Activated CD4-positive, alpha-beta T cell treated with anti-CD3 and anti-CD28 coated beads, Interleukin-2, amount 50 U/mL, for 4 hours (primary cell): ENCODE measurements around the gene FARS2.

Experiments used
- DNase-seq, 2 experiments: peaks; one replicate each; pipeline ENCODE4 v3.0.0-alpha.2; 2020

The FARS2 gene

DNA sequence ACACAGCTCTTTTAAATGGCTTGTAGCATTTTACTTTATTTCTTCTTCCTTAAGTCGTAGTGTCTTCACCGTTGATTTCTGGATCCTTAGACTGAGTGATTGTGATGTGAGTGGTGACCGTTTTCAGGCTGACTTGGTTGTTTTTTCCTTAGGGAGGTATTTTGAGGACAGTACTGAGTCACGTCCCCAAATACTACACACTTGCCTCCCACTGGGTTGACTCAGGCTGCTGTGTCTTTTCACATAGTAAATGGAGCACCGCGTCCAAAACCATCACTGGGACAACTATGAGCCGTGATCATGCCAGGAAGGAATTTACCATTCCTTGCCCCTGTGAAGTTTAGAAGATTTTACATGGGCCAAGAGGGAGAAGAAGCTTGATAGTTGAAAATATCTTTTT lies 174.1 kb downstream of the FARS2 start:
- DNase-seq, result no peak

DNA sequence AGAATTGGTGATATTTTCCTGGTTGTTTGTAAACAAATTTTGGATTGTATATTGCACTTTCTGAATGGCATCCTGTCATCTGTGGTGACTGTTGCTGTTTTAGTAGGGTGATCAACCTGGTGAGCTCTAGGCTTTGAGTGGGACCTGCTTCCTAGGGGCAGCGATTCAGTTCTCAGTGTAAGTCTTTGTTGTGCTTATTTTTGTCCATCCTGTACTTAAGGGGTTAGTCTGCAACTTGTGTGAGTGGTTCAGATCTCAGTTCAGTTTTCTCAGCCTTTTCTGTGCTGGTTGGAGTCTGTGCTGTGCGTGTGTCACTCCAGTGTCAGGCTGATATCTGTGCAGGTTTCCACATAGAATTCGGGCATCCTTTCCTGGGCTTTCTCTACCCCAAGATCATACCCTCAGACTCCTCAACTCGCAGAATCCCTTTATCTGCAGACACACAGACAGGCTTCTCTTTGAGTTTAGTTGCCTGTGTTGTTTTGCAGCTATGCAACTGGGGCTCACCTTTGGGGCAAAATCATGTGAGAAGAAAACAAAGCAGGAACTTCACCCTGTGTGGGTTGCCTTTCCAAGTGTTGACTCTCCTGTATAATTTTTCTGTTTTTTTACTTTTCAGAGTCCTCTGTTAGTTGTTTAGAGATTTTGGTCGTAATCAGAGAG lies 177.7 kb downstream of the FARS2 start:
- DNase-seq, result no peak

DNA sequence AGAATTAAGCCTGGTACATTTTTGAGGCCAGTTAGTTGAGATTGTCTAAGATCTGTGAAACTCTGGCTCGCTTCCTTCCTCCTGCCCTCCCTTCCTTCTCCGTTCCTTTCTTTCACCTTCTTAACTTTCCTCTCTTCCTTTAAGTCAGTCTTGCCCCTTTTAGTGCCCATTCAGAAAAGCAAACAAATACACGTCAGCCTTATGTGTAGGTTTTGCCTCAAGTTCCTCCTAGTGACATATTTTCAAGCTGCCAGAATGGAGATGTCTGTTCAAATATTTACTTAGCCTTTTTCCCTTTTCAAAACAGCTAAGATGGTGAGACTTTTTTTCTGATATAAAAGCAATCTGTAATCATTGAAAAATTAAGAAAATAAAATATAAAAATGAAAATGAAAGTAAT lies 178.4 kb downstream of the FARS2 start:
- DNase-seq, result no peak

DNA sequence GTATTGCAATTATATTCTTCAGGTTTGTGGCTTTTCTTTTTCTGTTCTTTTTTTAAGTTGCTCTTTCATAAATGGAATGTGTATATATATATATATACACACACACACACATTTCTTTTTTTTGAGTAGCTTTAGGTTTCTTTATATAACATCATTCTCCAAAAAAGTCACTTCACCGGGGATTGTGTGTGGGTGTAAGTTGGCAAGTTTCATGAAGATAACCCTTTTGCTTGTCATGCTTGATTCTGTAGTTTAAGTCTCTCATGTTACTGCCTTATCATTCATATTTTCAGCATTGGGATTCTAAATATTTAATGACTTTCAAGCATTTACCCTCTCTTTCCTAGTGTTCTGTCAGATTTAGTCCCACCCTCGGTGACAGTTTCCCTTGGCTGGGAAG lies 181.0 kb downstream of the FARS2 start:
- no peak for DNase-seq

DNA sequence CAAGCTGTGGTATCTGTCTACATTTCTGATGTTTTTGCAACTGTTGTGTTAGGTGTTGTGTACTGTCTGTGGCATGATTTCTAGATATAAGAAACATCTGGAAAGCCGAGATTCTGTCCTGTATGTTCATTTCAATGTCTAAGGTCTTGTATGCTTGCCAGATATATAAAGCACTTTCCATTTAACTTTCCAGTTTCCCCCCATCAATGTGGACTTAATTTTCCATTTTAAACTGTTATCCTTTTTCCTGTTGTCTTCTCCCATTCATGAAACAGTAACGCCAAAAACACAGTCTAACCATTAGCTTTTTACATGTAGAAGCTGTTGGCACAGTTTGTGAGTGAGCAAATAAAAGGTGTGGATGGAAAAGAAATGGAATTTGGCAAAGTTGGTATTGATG lies 181.6 kb downstream of the FARS2 start:
- DNase-seq, result no peak

DNA sequence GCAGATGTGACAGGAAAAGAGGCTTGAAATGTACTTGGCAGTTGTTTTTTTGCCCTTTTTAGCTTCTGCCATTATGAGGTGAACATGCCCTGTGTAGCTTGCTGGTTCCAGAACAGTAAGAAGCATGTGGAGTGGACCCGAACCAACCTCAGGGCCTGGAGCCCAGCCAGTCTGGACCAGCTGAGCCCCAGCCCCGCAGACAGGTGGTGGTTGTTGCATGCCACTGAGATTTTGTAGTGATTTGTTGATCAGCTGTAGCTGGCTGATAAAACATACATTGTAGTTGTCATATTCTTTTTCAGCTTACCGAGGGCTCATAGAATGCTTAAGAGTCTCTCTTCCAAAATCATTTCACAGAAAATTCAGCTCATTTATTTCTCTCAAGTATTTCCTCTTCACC lies 182.2 kb downstream of the FARS2 start:
- no peak for DNase-seq

DNA sequence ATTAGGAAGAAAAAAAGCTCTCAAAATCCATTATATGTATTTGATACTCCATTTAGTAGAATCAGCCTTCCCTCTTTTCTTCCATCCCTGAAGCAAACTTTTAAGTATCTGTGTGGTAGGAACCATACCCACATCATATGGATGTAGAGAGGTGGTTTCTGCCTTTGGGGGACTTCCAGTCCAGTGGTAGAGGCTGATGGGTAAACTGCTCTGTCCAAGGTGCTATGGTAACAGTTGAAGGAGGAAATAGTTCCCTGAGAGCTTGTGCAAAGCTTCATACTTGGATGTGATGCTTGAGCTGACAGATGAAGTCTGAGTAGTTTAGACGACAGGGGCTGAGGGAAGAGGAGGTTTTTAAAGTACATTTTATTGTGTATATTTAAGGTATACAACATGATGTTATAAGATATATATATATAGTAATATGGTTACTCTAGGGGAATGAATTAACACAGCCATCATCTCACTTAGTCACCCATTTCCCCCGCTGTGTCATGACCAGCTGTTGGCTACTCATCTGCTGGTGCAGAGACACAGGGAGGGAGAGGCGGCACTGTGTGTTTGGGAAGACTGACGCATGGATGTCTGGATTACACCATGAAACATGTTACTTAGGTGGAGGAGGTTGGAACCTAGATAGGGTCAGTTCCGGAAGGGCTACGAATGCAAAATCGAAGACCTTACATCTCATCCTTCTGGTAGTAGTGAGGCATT lies 185.2 kb downstream of the FARS2 start:
- DNase-seq, result no peak

DNA sequence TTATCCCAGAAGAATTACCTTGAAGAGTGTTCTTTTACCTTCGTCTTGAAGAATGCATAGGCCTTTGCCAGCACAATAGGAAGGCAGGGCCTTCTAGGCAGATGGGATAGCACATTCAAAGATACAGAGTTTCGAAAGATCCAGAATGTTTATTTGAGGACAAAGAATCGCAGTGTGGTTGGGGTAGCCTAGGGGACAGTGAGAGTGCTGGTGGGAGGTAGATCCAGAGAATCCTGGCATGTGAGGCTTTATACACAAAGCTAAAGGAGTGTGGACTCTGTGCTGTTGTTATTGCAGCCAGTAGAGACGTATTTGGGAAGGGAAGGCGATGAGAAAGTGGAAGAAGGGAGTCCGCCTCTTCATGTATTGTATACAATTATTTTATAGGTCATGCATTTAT lies 186.6 kb downstream of the FARS2 start:
- DNase-seq, result no peak

DNA sequence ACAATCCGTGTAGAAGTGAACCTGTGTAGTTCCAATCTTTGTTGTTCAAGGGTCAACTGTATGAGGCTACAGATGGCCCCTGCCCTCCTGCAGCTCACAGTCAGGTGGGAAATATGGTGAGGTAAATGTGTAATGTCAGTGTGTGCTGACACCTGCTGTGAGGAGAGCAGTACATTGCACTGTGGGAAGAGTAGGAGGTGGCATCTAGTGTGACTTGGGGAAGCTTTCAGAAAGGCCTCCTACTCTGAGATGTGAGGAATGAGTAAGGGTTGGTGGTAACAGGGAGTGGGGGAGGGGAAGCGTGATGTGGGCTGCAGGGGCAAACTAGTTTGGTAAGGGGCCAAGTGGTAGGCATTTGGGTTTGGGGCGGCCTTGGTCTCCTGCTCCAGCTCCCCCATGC lies 188.8 kb downstream of the FARS2 start:
- DNase-seq, result no peak

DNA sequence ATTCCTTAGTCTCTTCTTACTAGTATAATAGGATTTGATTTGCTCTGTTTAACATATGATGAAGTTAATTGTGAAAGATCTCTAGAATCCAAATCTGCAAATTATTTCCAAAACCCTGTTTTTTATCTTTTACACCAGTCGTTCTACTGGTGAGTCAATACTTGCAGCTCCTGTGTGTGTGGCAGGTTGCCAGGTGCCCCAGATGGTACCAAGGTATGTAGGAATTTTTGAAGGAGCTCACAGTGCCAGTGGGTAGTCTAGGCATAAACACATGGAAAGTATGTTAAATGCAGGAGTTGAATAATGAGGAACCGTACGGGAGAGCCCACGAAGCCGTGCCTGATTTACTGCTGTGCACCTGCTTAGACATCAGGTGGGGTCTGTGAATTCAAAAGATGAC lies 192.2 kb downstream of the FARS2 start:
- DNase-seq, result no peak

DNA sequence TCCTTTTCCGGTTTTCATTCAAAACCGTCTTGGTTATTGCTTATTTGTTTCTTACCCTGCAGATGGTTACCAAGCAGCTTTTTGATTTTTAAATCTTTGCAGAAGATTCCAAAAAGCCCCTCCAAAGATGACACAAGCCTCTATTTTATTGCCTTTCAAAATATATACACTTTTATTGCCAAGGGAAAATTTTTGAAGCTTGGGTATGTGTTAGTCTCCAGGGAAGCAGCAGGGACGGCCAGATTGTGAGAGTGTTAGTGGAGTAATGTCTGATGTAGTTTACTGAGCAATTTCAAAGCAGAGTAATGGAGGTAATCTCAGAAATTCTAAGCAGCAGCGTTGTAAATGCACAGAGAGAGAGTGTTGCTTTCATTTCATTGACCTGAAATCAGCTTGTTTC lies 193.8 kb downstream of the FARS2 start:
- DNase-seq, result no peak

DNA sequence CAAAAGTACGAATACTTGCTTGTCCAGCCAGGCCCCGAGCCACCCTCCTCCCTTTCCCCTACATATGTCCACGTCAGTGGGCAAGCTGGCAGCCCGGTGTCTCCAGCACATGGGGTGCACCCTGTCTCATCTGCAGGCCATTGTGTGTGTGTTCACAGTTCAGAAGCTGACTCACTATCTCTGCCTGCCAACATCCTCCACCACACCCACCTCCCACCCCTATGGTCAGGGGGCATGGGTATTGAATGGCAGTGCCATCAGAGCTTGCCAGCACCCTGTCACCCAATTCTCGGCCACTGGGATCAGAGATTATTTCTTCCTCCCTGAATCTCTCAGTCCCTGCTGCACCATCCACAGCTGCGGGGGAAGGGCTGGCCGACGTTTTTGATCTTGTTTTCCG lies 195.7 kb downstream of the FARS2 start:
- no peak for DNase-seq

DNA sequence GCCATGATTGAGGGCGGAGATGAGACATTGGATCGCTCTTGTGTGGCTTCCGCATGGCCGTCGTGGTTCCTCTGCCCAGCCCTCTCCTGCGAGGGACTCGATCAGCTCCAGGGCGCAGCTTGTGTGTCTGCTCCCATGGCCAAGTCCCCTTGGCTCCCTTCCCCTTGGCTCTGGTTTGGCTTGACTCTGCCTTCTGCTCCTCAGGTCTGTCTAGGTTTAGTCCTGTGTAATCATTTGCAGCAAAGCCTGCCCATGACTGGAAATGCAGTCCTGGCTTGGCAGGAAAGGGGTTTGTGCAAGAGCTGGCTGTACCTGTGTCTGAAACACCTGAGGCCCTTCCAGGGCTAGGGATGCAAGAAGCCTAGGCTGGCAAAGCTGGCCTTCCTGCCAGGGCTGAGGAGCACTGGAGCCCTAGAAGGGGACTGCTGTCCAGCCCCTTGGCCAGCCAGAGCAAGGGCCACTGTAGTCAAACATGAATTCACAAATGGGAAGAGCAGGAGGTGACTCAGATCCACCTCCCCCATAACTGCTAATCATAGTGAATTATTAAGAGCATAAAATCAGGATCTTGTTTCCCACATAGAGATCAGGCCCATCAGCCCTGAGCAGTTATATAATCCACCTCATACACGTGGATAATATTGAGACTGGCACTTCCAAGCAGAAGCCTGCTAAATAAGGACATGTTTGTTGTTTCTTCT lies 196.8 kb downstream of the FARS2 start:
- no peak for DNase-seq

DNA sequence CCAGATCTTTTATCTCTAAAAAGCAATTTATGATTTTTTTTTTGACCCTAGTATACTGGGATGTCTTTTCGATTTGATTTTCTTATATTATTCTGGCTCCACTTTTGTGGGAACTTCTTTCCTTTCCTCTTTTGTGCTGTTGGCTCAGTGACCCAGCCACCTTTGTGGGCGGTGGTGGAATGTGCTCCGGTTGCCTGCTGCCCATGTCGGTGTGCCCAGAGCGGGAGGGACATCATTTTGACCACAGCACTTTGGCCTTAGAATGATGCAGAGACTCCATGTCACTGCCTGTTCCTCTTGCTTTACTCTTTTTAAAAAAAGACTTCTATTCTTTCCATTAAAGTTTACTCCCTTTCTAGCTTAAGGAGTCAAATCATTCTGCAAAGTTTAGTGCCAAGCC lies 198.0 kb downstream of the FARS2 start:
- DNase-seq, result no peak

DNA sequence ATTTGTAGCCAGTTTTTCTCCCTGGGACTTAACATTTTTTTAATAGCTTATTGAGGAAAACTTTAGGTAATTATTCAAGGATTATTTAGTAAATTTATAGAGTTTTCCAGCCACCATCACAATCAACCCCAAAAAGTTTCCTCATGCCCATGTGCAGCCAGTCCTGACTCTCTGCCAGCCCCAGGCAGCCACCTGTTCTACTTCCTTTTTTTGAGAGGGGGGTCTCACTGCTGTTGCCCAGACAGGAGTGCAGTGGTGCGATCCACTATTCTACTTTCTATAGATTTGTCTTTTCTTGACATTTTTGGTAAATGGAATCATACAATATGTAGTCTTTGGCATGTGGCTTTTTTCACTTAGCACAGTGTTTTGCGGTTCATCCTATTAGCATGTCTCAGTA lies 200.1 kb downstream of the FARS2 start:
- no peak for DNase-seq

DNA sequence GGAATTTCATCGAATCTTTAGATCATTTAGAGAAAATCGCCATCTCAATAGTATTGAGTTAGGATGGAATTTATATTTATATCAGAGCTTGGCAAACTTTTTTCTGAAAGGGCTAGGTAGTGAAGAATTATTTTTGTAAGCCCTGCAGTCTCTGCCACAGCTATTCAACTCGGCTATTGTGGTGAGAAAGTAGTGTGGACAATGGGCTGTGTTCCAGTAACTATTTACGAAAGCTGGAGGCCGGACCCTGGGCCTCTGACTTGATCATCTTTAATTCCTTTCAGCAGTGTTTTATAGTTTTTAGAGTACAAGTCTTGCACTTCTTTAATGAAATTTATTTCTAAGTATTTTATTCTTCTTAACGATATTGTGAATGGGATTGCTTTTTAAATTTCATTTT lies 201.5 kb downstream of the FARS2 start:
- no peak for DNase-seq

DNA sequence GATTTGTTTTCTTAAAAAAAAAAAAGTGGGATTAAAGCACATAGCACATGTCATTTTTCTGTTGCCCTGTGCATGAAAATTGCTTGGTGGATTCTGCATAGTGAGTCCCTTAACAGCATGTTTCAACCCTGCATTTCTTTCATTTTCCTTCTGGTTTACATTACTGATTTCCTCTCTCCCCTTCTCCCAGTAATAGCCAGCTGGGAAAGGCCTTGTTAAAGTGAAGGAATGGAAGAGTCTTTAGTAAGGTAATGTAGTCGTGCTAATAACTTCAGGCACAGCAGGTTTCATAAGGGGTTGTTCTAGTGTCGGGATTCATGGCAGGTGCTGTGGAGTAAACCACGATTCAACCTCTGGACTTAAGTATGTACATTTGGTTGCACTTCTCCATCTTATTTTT lies 202.4 kb downstream of the FARS2 start:
- DNase-seq, result no peak

DNA sequence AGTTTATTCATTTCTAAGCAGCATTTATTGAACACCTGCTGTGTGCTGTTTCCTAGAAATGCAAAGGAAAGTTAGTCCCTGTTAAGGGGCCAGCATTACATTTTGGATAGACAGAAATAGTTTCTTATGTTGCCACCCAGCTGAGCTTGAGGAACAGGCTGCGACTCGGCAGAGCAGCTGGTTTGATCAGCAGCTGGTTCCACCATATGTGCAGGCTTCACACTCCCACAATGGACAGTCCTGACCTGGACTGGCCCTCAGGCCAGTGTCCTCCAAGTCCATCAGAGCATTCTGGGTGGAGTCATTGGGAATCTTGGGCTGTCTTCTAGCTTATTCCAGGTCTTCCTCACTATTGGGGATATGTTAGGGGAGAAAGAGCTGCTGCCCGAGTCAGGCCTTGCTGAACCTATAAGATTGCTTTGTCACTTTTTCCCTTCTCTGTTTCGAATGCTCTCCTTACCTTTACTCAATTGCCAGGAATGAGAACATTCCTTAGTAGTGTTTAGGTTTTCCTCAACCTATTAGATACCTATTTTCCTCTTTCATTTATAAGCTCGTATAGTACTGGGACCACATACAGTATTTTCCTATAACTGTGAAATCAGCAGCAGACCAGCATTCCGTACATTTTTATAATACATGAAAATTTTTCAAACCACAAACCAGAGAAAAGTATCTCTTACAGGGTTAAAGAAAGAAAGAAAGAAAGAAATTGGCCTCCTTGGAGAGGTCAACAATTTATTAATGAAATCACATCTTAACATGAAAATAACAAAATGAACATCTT lies 203.0 kb downstream of the FARS2 start:
- DNase-seq, result no peak

DNA sequence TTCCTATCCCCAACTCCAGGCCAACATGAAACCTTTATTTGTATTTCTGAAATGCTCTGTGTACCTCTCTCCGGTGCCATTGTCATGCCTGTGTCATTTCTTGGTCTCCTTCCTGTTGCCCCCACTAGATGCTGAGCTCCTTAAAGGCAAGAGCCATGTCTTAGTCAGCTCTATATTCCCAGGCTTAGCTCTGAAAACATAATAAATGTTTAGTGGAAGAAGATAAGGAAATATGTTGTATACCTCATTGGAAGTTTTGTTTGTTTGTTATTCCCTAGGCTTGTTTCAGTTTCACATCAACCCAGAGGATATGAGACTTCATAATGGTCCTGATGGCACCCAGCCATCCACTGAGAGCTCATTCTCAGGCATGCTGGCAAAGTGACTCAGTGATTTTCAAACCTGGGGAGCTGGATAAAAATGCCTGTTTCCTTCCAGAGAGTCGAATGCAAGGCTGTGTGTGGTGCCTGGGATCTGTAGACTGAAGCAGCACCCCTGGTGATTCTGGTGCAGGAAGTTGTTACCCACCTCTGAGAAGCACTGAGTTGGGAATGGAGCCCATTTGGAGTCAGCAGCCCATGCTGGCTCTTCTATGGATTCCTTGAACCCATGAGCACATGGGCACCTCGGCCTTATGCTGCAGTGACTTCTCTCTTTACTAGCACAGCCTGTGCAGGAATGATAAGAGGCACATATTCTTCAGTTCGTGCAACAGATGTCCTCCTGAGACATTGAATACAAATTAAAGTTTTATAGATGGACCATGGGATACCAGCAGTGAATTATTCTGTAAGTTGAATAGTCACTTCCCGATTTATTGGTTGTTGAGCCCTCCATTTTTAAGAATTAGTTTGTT lies 205.2 kb downstream of the FARS2 start:
- no peak for DNase-seq

DNA sequence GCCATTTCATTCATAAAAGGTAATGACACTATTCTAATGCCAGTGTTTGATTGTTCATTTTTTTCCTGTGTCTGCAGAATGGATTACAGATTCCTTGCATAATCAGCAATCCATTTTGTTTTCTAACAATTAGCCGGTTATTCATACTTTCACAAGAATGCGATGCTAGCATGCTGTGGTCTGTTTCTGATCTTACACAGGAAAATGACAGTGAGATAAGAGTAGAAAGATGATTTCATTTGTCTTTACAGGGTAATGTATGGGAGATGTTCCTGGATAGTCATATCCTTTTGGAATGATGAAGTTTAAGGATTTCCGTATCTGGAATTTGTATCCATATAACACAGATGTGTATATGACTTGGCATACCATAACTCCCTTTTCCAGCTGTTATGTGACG lies 207.3 kb downstream of the FARS2 start:
- DNase-seq, result no peak

DNA sequence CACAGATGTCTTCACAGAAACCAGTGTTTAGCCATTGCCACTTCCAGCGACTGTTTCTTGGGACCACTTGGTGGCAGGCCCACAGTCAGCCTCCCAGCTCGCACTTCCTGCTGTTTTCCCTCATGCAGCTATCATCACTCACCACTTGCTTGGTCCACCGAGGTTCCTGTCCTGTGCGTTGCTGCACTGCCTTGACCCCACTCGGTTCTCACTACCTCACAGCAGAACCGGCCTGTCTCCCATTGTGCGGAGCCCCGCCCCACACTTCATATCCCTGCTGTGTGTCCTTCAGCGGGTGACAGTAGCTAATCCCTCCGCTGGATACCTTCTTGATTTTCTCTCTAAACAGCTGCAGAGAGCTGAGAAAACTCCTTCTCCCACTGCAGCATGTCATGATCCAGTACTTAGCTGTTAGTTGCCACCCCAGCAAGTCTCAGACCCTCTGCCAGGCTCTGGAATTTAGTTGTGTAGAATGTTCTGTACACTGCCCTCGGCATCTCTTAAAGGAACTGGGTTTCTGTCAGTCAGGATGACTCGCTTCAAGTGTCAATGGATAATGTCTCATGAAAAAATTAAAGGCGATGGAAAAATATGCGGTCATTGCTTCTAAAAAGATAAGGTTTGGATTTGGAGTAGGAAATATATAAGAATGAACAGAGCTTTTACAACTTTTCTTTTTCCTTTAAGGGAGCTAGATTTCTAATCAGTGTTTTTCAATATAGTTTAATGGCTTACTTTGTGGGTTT lies 208.0 kb downstream of the FARS2 start:
- DNase-seq, result no peak

DNA sequence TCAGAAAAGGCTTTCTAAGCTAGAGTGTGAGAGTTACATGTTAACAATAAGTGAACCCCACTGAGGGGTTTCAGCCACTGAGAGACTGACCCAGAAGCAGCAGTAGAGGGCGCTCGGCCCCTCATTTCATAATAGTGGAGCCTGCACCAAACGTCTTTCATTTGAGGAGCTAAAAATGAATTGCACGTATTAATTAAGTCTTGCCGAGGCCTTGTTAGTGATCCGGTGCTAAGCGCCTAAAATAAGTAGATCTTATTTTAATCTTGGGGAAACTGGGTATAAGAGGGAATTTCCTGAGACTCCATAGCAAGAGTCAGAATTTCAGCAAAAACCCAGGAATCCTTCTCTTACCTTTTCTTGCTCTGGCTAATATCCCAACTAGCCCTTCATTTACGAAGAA lies 209.7 kb downstream of the FARS2 start:
- peak; percentile 38 to 57 for DNase-seq
